Erythroblast (primary cell): Measurements from ENCODE around the gene CFAP97D2.
"Not testable (repeated sequence)": the region's sequence is repeated elsewhere in the genome, so short reads cannot be mapped to it uniquely, and the experiment has no call there.

Experiments used
- DNase-seq, 2 experiments: peaks; one replicate each; lab custom pipeline; 2025; lab: John Stamatoyannopoulos, UW
- GATA1 ChIP-seq: IDR thresholded peaks from 2 replicates; pipeline ENCODE4 v1.6.1; 2011; ENCODE audit warnings: low read depth, mild to moderate bottlenecking, control low read depth, low read length, moderate library complexity
- POLR2A ChIP-seq: IDR thresholded peaks from 2 replicates; pipeline ENCODE4 v1.6.1; 2011; ENCODE audit warnings: mild to moderate bottlenecking, low read length

The CFAP97D2 gene

DNA sequence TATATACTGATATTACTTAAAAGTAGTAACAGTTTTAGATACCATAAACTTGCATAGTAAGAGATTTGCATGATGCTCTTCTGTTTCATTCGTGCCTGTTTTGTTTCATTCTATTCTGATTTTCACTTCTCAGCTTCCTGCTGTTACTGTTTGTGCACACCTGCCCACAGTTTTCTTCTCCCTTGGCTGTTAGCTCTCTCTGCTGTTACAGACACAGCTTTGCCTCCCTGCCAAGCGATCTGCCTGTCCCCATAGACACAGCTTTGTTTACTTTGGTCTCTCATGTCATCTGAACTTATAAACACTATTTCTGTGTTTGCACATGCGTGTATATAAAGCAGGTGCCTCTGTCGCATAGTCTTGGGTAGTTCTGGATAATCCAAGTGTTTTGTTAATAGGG, 80.9 kb downstream of the CFAP97D2 start:
- no peak for DNase-seq
- no peak for TF ChIP-seq POLR2A
- no peak for TF ChIP-seq GATA1

GRCh38 chr13:114260814-114261213, 81.8 kb downstream of the CFAP97D2 start:
- no peak for DNase-seq
- TF ChIP-seq GATA1, result no peak
- TF ChIP-seq POLR2A, result no peak

DNA sequence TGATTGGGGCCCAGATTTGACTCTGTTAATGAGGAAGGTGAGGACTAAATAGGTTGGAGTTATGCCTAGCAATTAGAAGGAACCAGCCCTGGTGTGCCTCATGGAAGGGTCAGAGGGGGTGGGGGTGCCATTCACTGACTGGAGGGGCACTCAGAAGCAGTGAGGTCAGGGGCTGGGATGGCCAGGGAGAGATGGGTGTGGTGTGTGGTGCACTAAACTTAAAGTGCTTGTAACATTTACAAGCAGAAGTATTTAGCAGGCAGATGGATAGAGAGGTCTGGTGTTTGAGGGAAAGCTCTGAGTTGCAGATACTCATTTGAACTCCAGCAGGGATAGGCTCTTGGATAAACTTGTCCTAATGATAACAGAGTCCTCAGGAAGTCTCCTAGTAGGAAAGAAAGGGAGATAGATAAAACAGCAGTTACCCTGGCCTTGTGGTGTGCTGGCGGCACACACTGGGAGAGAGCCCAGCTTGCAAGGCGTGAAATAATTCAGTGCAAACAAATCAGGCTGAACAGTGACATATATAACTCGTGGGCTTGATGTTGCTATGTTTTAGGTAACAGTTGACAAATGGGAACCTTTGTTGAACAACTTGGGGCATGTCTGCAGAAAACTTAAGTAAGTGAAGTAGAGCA, 82.4 kb downstream of the CFAP97D2 start:
- DNase-seq, result no peak
- TF ChIP-seq POLR2A (no peak), GATA1 (no peak)

GRCh38 chr13:114263578-114263977, 84.5 kb downstream of the CFAP97D2 start:
- DNase-seq, result no peak
- TF ChIP-seq GATA1 (no peak), POLR2A (no peak)

- DNase-seq, result not testable (repeated sequence)
Measured at GRCh38 chr13:114264313-114264712, 85.3 kb downstream of the CFAP97D2 start.

DNA sequence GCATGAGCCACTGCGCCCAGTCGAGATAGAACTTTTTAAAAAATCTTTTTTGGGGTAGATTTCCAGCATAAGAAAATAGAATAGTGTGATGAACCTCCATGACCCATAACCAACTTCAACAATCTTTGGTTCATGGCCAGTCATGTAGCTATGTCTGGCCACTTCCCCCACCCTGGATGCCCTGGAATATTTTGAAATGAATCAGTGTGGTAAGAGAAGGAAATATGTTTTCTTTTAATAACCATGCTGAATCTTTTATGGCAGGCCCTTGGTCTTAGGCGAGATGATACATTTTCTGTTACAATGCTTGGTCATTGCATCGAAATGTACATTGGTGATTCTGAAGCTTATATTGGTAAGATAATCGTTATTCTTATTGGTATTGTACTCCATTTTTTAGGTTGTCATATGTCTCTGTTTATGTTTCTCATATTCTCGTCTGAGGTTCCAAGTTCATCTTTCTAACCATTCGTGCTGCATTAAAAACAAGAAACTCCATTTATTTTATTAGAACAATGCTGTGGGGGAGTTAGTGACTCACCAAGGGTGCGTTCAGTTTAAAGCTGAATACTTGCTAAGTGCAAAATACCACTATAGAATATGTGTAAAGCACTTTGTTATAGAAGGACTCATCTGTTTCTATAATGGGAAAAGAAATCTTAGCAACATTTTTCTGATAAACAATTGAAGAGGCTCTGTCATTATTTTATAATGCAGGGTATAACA, 86.0 kb downstream of the CFAP97D2 start:
- DNase-seq, result no peak
- no peak for TF ChIP-seq GATA1
- TF ChIP-seq POLR2A, result no peak

DNA sequence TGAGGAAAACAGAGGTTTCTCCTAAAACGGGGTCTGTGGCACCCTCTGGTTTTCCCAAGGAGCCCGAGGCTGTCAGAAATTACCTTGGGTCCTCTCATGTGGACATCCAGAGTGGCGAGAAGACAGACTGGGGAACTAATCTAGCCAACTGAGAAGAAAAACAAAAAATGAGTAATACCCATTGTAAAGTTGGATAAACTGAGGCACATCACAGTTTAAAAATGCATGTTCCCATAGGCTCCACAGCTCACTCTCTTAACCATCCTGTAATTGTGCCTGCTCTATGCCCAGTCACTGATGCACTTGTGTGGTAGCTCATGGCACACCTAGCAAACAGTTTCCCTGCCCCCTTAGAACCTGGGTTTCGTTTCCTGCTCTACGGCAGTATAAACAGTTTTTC, 87.2 kb downstream of the CFAP97D2 start:
- TF ChIP-seq POLR2A, result no peak
- TF ChIP-seq GATA1, result no peak
- DNase-seq, result no peak

- no peak for DNase-seq
- TF ChIP-seq GATA1 (no peak), POLR2A (no peak)
Measured at GRCh38 chr13:114268344-114269280, 89.6 kb downstream of the CFAP97D2 start.

GRCh38 chr13:114269281-114269770, 90.3 kb downstream of the CFAP97D2 start:
- DNase-seq, result no peak
- TF ChIP-seq GATA1 (no peak), POLR2A (no peak)
